GM21515 (cell line): ENCODE results near the gene TOR1A.
"Not testable (repeated sequence)": the region's sequence is repeated elsewhere in the genome, so short reads cannot be mapped to it uniquely, and the experiment has no call there.

Source experiments
- ATAC-seq: cut with Tn5 transposase; IDR thresholded peaks from one replicate; pipeline ENCODE4 v1.9.1; 2021; ENCODE audit not compliant: unreplicated experiment

Gene TOR1A

GRCh38 chr9:129822898-129823541 lies 916 bp downstream of the TOR1A start:
- no peak for ATAC-seq

- no peak for ATAC-seq
Measured at GRCh38 chr9:129816501-129817435, 7.2 kb downstream of the TOR1A start.

- no peak for ATAC-seq
Measured at GRCh38 chr9:129815278-129815677, 8.7 kb downstream of the TOR1A start.

GRCh38 chr9:129814432-129815223 lies 9.3 kb downstream of the TOR1A start:
- no peak for ATAC-seq

GRCh38 chr9:129813661-129814060 lies 10.3 kb downstream of the TOR1A start:
- no peak for ATAC-seq

GRCh38 chr9:129812385-129812784 lies 11.6 kb downstream of the TOR1A start:
- ATAC-seq, result no peak

- ATAC-seq, result no peak
Measured at GRCh38 chr9:129811967-129812363, 12.0 kb downstream of the TOR1A start.

- no peak for ATAC-seq
Measured at GRCh38 chr9:129810788-129811187, 13.1 kb downstream of the TOR1A start.

GRCh38 chr9:129810116-129810515 lies 13.8 kb downstream of the TOR1A start:
- no peak for ATAC-seq

- no peak for ATAC-seq
Measured at GRCh38 chr9:129809346-129809745, 14.6 kb downstream of the TOR1A start.

- no peak for ATAC-seq
Measured at GRCh38 chr9:129806061-129806460, 17.9 kb downstream of the TOR1A start.

GRCh38 chr9:129803676-129804060 lies 20.3 kb downstream of the TOR1A start:
- peak; percentile 7 for ATAC-seq

GRCh38 chr9:129802833-129803675 lies 20.9 kb downstream of the TOR1A start, which contains the start of gene TOR1B:
Gene TOR1B (plus strand): TSS chr9:129803184. CDS start chr9:129803213, 29 bp downstream.
- peak; percentile 81 for ATAC-seq

- ATAC-seq, result no peak
Measured at GRCh38 chr9:129801504-129801903, 22.4 kb downstream of the TOR1A start.

- no peak for ATAC-seq
Measured at GRCh38 chr9:129798973-129799372, 25.0 kb downstream of the TOR1A start.

- not testable (repeated sequence) for ATAC-seq
Measured at GRCh38 chr9:129796029-129796428, 27.9 kb downstream of the TOR1A start.

GRCh38 chr9:129794549-129794948 lies 29.4 kb downstream of the TOR1A start:
- ATAC-seq, result no peak

GRCh38 chr9:129786481-129786880 lies 37.5 kb downstream of the TOR1A start:
- ATAC-seq, result no peak

- ATAC-seq, result no peak
Measured at GRCh38 chr9:129785866-129786265, 38.1 kb downstream of the TOR1A start.

- ATAC-seq, result not testable (repeated sequence)
Measured at GRCh38 chr9:129784970-129785369, 39.0 kb downstream of the TOR1A start.
